HG02642 (cell line): Measurements from ENCODE around the gene RGPD3.
"Not testable (repeated sequence)": the region's sequence is repeated elsewhere in the genome, so short reads cannot be mapped to it uniquely, and the experiment has no call there.

Experiments used
- ATAC-seq: cut with Tn5 transposase; IDR thresholded peaks from one replicate; pipeline ENCODE4 v1.9.1; 2021; ENCODE audit warnings: mild to moderate bottlenecking; ENCODE audit not compliant: unreplicated experiment, poor library complexity

RGPD3 gene

GRCh38 chr2:106486551-106487385, 18.6 kb upstream of the RGPD3 start, which contains the start of gene CD8B2:
CD8B2 (plus strand) TSS chr2:106487364; CDS start chr2:106487427, 63 bp downstream.
- not testable (repeated sequence) for ATAC-seq

GRCh38 chr2:106479563-106479962, 11.3 kb upstream of the RGPD3 start:
- not testable (repeated sequence) for ATAC-seq

GRCh38 chr2:106477647-106478046, 9.4 kb upstream of the RGPD3 start:
- ATAC-seq = not testable (repeated sequence)

- not testable (repeated sequence) for ATAC-seq
These were observed 2.4 kb upstream of the RGPD3 start for GRCh38 chr2:106470658-106471057.

- ATAC-seq = not testable (repeated sequence)
These were observed 697 bp downstream of the RGPD3 start for GRCh38 chr2:106467516-106467915.

GRCh38 chr2:106461882-106462281, 6.3 kb downstream of the RGPD3 start:
- ATAC-seq = not testable (repeated sequence)

- ATAC-seq = not testable (repeated sequence)
These were observed 77.5 kb downstream of the RGPD3 start for GRCh38 chr2:106390680-106391079.

- ATAC-seq = not testable (repeated sequence)
These were observed 79.3 kb downstream of the RGPD3 start for GRCh38 chr2:106388814-106389410.

- not testable (repeated sequence) for ATAC-seq
These were observed 83.7 kb downstream of the RGPD3 start for GRCh38 chr2:106384548-106384947.

- not testable (repeated sequence) for ATAC-seq
These were observed 86.3 kb downstream of the RGPD3 start for GRCh38 chr2:106381867-106382266.

- not testable (repeated sequence) for ATAC-seq
These were observed 88.6 kb downstream of the RGPD3 start for GRCh38 chr2:106379567-106379966.

GRCh38 chr2:106369182-106369581, 99.0 kb downstream of the RGPD3 start:
- not testable (repeated sequence) for ATAC-seq

- no peak for ATAC-seq
These were observed 101.9 kb downstream of the RGPD3 start for GRCh38 chr2:106366204-106366885.

- ATAC-seq = no peak
These were observed 104.4 kb downstream of the RGPD3 start for GRCh38 chr2:106363791-106364190.

- no peak for ATAC-seq
These were observed 105.4 kb downstream of the RGPD3 start for GRCh38 chr2:106362789-106363188.

GRCh38 chr2:106359512-106359911, 108.7 kb downstream of the RGPD3 start:
- no peak for ATAC-seq

GRCh38 chr2:106358521-106358920, 109.7 kb downstream of the RGPD3 start:
- ATAC-seq = no peak

- ATAC-seq = peak; percentile 92
These were observed 110.1 kb downstream of the RGPD3 start for GRCh38 chr2:106358081-106358480.

GRCh38 chr2:106356291-106356690, 111.9 kb downstream of the RGPD3 start:
- ATAC-seq = no peak

GRCh38 chr2:106353676-106354075, 114.5 kb downstream of the RGPD3 start:
- ATAC-seq = no peak

- no peak for ATAC-seq
These were observed 117.2 kb downstream of the RGPD3 start for GRCh38 chr2:106350980-106351379.
